GM12865 (cell line): ENCODE results near the gene MAP3K9.

Experiments used
- DNase-seq: peaks from one replicate; pipeline ENCODE4 v3.0.0; 2010; ENCODE audit warnings: low read depth
- H3K4me3 ChIP-seq: 2 replicates; pipeline ENCODE4 v1.5.1; 2011; ENCODE audit warnings: mild to moderate bottlenecking, low read depth, low read length, control low read depth
- CTCF ChIP-seq: IDR thresholded peaks from 2 replicates; pipeline ENCODE4 v1.5.1; 2011; ENCODE audit warnings: low read length, control low read depth, low read depth, inconsistent platforms; ENCODE audit not compliant: insufficient read depth; ENCODE audit errors: missing control alignments

The MAP3K9 gene

GRCh38 chr14:70753518-70753953 lies 55.8 kb downstream of the MAP3K9 start:
- TF ChIP-seq CTCF, result no peak
- H3K4me3 ChIP-seq, result no peak overlapping the region
- DNase-seq, result no peak

GRCh38 chr14:70748422-70748821 lies 60.9 kb downstream of the MAP3K9 start:
- no peak for DNase-seq
- no peak for TF ChIP-seq CTCF
- no peak overlapping the region for H3K4me3 ChIP-seq

GRCh38 chr14:70744641-70745040 lies 64.7 kb downstream of the MAP3K9 start:
- no peak for TF ChIP-seq CTCF
- no peak overlapping the region for H3K4me3 ChIP-seq
- DNase-seq, result no peak

- no peak for TF ChIP-seq CTCF
- H3K4me3 ChIP-seq, result no peak overlapping the region
- DNase-seq, result no peak
Measured at GRCh38 chr14:70742316-70742715, 67.0 kb downstream of the MAP3K9 start.

- no peak for DNase-seq
- no peak overlapping the region for H3K4me3 ChIP-seq
- no peak for TF ChIP-seq CTCF
Measured at GRCh38 chr14:70741482-70741881, 67.8 kb downstream of the MAP3K9 start.

- DNase-seq, result no peak
- no peak for TF ChIP-seq CTCF
- H3K4me3 ChIP-seq, result no peak overlapping the region
Measured at GRCh38 chr14:70735043-70735442, 74.3 kb downstream of the MAP3K9 start.

- no peak for DNase-seq
- no peak overlapping the region for H3K4me3 ChIP-seq
- no peak for TF ChIP-seq CTCF
Measured at GRCh38 chr14:70731447-70732239, 77.7 kb downstream of the MAP3K9 start.
